GM21515 (cell line): ENCODE results near the gene RNASE4.
"Not testable (repeated sequence)": the region's sequence is repeated elsewhere in the genome, so short reads cannot be mapped to it uniquely, and the experiment has no call there.

Experiments used
- ATAC-seq: cut with Tn5 transposase; IDR thresholded peaks from one replicate; pipeline ENCODE4 v1.9.1; 2021; ENCODE audit not compliant: unreplicated experiment

The RNASE4 gene

DNA sequence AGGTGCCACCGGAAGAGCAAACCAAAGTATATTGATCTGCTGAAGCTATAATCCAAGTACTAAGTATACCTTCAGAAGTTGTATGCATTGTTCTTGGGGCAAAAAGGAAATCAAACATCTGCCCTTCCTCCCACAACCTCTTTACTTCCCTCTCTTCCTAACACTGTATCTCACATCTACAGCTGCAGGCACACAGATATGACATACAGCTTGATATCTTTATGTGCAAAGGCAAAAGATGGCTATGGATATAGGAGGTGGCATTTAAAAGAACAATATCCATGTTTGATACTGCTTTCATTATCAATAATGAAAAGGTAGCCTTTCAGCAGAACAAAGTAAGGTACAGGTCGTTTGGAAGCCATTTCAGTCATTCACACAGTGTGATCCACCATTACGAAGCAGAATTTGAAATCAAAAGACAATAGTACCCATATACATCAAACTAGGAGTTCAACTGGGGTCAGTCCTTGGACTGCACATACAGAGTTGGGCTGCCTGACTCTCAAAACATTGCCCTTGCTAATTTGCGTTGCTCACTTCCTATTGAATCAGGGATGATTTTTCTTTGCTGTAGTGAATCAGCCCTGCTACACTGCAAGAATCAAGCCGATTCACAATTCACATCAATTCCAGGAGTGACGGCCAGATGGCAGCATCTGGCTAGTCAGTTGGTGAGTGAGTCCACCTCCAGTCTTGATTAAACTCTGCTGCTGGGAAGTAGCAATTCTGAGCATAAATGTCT lies 13.1 kb downstream of the RNASE4 start:
- no peak for ATAC-seq

DNA sequence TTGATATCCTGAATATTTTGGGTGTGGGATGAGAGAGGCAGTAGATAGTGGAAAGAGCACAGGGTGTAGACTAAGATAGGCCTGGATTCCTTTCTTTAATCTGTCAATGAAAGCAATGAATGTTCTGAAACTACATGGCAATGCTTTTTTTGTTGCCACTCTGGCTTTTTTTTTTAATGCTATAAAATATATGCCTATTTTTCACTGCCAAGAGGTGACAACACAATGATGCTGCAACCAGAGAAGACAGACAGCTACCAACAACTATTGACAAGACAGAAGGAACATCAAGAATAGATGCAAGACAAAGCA lies 13.6 kb downstream of the RNASE4 start:
- no peak for ATAC-seq

DNA sequence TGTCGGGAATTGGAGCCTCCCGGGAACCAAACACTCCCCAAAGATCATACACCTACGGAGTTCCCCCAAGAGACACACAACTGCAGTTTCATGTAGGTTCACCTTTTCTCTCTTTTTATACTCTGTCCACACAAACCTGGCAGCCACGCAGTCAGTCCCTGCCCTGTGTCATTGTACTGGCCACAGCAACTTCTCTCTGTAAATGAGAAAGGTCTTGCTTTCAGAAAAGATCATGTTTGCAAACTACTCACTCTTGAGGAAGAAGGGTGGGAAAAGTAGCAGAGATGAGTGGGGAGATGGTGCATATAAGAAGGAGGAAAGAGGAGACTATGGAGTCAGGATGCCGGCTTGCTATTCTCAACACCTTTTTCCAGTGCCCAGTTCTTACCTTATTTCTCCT lies 14.6 kb downstream of the RNASE4 start:
- no peak for ATAC-seq

DNA sequence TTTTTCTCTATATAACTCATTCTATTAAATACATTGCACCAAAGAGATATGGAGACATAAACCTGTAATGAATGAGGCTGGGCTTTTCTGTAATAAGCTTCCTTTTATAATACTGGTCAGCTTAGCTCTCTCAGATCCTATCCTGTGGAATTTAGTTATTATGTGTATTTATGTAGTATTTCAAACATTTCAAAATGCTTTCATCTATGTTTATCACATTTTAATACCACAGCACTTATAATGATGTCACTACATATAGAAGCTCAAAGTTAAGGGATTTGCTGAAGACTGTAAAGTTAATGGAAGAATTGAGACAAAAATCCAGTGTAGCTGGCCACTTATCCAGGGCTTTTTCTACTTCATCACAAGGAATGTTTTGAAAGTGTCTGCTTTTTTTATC lies 15.6 kb downstream of the RNASE4 start:
- ATAC-seq, result no peak

DNA sequence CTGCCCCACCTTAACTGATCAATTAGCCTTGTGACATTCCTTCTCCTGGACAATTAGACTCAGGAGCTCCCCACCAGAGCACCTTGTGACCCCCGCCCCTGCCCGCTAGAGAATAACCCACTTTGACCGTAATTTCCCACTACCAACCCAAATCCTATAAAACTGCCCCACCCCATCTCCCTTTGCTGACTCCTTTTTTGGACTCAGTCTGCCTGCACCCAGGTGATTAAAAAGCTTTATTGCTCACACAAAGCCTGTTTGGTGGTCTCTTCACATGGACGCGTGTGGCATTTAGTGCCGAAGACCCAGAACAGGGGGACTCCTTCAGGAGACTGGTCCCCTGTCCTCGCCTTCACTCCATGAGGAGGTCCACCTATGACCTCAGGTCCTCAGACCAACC lies 16.6 kb downstream of the RNASE4 start:
- not testable (repeated sequence) for ATAC-seq

DNA sequence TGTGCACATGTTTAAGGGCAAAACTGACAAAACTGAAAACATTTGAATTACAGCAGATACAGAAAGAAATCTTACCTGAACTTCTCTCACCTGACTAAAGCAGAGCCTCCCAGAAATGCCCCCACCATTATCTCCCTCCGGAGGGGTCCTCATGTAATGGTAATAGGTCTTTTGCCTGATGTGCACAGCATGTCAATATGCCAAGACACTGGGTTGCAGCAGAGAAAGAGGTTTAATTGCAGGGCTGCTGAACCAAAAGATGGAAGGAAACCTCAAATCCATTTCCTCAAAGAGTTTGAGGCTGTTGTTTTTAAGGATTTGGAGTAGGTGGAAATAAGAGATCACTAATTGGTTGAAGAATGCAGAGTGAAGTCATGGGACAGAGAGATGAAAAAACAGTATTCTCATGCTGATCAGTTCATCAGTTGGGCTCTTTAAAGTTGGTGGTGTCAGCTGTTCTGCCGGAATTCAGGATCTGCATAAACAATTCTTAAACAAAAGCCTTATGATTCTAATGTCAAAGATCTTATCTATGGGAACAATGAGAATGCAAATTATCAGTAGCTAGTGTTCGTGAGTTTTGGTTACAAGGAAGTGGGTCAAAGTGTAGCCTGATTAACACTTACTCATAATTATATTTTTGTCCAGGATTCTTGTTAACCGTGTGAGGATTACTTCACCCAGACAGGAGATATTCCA lies 22.4 kb downstream of the RNASE4 start:
- no peak for ATAC-seq

DNA sequence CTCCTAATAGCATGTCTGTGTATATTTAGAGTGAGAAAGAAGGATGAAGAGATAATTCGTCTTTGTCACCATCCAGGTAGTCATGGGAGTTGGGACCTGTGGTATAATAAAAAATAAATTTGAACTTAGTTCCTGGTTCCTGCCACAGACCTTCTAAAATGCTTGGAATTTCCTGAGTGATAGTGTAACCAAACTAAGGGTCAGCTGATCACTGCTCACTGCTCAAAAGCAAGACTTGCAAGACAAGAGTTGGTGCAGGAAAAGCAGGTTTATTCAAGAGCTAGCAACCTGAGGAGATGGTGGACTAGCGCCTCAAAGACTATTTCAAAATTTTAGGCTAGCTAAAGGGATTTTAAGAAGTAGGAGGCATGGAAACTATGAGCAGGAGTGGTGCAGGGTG lies 23.3 kb downstream of the RNASE4 start:
- ATAC-seq, result no peak

DNA sequence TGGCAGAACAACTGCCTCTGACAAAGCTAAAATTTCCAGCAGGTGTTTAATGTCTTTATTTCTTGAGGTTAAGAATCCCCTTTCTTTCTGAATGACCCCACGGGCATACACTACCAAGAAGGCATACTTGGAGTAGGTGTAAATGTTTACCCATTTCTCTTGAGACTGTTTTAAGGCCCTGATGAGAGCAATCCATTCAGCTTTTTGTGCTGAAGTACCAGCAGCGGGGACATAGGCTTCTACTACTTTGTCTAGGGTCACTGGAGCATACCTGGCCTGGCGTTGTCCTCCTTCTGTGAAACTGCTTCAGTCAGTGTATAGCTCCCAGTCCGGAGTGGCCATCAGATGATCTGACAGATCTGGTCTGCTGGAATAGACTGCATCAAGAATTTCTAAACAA lies 26.9 kb downstream of the RNASE4 start:
- no peak for ATAC-seq

DNA sequence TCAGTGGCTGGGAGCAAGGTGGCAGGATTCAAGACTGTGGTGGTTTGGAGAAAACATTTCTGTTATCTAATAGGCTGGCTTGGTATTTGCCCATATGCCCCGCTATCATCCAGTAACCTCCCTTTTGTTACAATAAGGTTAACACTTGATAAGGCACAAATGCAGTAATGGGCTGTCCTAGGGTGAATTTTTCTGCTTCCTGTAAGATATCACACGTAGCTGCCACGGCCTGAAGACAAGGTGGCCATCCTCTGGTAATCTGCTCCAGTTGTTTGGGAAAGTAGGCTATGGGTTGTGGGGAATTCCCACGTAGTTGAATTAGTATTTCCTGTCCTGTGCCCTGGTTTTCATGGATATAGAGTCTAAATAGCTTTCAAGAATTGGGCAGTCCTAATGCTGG lies 27.3 kb downstream of the RNASE4 start:
- ATAC-seq, result no peak

DNA sequence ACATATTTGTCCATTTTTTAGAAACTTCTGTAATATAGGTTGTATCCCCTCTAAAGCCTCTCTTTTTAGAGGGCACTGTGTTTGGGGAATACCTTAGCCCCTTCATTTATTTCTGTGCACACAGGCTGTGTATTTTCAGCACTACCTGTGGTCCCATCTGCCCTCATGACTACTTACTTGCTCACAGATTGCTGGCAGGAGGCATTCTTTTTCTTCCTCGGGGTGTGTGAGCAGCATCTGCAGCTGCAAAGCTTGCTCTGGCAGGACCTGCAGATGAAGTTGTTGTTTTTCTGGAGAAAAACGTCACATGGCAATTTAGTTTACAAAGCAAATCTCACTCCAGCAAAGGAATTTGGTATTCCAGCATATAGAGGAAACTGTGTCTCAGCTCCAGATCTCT lies 28.5 kb downstream of the RNASE4 start:
- ATAC-seq, result no peak

DNA sequence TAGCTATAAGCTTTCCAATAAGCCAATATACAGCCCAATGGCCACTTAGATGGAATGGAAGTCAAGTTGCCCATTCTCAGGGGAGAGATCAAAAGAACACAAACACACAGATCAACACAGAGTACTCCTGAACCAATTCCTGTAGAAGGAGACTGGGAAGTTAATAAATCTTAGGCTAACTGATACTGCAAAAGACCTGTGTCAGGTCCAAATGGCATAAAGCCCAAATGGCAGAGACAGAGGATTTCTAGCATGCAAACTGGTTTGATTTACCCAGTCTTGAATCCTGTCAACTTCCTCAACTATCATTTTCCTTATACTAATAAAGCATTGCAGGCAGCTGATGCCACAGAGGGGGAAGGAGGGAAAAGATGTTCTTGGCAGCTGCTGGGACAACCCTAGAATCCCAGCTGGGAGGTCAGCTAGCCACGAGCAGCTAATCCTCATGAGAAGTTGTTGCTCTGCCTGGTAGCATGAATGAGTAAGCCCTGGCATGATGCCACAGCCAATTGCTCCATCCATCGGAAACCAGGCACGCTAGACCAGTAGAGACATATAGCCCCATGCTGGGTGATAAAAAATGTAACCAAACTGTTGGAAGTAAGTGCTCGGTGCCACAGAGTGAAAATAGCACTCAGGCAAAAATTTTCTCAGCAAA lies 30.4 kb downstream of the RNASE4 start:
- ATAC-seq, result no peak

DNA sequence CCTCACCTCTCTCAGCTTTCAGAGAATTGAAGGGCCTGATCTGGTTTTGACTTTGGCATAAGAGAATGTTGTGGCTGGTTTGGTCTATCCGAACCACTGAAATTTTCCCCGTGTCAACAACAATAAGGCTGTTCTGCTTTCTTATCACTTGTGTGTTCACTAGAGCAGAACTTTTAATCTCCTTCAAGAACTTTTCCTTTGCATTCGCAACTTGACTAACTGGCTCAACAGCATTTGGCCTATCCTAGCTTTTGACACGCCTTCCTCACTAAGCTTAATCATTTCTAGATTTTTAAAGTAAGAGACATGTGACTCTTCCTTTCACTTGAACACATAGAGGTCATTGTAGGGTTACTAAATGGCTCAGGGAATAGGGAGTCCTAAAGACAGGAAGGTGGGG lies 35.4 kb downstream of the RNASE4 start:
- ATAC-seq, result no peak

DNA sequence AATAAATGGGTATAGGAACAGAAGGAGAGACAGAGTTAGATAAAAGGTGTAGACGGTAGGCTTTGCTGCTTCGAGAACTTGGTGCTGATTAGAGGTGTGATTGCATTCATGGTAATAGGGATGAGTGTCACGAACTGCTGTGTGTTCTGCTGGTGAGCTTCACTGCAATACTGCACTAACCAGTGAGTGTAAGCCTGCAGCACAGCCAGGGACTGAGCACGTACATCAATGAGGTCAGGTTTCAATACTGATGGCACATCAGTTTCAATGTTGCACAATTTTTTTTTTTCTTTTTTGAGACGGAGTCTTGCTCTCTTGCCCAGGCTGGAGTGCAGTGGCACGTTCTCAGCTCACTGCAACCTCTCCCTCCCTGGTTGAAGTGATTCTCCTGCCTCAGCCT lies 36.4 kb downstream of the RNASE4 start:
- no peak for ATAC-seq

DNA sequence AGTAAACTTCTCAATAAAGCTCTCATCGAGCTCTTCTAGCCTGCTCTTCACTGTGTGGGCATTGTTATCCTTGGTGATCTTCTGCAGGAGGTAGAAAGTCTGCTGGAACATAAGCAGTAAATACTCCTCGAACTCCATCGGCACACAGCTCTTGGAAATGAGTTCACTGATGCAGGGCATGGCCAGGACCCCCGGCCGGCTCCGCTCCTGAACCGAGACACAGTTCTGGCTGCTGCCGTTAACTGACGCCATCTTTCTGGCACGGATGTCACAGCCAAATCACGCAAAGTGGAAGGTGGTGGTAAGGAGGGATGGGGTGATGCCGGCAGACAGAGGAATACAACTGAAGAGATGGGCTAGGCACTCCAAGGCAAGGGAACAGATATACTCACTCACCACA lies 37.7 kb downstream of the RNASE4 start:
- no peak for ATAC-seq

DNA sequence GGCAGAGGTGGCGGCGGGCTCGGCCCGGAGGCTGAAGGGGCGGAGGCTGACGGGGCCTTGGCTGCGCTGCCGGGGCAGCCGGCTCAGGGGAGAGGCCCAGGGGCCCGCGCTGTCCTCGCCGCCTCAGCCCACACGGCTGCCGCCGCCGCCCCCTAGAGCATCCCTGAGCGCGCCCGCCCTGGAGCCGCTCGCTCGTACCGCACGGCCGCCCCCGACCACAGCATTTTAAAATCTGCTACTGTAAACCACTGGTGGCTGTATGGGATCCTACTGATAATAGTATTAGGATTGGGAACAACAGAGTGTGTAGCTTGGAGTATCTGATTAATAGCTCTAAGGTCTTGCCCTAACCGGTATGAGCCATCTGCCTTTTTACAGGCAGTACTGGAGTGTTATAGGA lies 39.1 kb downstream of the RNASE4 start:
- ATAC-seq, result no peak

DNA sequence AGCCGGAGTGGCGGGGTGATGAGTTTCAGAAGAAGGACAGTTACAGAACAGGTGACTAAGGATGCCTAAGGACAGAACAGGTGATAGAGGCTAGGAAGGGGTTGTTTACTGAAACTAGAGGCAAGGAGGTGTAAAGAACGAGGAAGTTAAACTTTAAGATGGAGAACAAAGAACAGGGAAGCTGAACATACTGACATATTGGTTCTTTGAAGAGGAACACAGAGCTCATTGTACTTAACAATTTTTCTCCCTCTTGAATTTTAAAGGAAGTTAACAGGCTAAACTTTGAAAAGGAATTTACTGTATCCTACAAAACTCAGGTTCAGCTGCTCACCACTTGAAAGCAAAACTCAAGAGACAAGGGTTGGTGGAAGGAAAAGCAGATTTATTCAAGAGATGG lies 41.8 kb downstream of the RNASE4 start:
- not testable (repeated sequence) for ATAC-seq

DNA sequence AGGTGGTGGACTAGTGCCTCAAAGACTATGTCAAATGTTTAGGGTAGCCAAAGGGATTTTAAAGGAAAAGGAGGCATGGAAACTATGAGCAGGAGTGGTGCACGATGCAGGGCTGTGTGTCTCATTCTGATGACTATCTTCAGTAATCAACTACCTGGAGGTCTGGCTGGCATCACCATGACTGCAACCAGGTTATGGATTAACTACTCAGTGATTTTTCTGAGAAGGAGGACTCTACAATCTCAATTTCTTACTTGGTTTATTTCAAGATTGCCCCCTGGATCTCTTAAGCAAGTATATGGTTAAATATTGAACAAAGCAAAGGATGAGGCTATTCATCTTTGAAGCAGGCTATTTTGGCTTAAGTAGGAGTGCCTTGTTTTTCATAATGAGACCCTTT lies 42.2 kb downstream of the RNASE4 start:
- ATAC-seq, result no peak

DNA sequence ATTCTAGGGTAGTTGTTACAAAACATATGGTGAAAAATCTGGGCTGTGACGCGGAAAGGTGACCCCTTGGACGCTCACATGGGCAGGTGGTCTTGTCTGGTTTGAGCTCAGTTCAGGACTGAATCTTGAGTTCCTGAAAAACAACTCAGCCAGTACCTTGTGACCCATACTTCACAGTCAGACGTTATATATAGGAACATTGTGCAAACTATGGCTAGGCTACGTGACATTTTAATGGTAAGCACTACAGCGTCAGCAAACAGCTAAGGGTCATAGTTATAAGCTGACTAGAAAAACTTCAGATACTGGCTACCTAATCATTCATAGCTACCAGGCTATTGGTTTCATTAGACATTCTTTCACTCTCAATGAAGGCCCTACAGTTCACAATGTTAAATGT lies 46.5 kb downstream of the RNASE4 start:
- no peak for ATAC-seq

DNA sequence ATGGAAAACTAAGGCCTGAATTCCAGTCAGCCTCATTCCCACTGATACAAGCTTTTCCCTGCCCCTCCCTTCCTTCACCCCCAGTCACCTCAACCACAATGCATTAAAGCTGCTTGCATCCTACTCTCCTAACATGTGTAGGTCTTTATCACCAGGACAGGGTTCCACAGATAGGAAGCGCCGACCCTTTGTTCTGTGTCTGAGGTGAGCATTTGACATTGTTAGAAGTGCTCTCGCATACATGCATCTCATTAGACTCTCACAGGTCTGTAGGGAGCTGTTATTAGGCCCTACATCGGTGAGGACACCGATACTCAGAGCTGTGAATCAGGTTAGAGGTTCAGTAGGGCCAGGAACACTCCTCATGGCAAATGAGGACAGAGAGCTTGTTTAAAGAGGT lies 48.1 kb downstream of the RNASE4 start:
- ATAC-seq, result no peak

DNA sequence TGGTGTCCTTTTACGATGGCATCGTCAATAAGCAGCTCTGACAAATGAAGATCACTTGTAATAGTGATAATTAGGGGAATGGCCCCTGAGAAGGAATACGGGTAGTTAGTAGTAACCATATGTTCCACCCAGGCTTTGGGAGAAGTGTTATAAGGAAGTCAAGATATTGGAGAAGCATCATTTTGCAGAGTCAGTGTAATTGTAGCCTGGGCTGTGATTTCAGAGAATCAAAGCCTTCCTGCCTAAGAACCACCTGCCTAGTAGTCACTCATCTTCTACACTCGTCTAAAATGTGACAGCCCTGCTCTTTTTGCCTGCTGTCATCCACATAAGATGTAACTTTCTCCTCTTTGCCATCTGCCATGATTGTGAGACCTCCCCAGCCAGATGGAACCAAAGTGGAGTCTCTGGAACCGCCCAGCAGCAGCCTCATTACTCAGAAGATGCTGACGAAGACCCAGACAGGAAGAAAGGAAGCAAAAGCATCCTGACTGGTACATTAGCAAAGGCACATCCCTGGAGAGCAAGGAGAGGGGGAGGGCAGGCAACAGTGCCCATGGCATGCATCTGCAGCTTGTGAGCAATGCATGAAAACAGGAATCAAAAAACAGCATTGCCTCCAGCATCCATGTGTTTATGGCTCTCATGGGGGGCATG lies 48.7 kb downstream of the RNASE4 start:
- ATAC-seq, result no peak

DNA sequence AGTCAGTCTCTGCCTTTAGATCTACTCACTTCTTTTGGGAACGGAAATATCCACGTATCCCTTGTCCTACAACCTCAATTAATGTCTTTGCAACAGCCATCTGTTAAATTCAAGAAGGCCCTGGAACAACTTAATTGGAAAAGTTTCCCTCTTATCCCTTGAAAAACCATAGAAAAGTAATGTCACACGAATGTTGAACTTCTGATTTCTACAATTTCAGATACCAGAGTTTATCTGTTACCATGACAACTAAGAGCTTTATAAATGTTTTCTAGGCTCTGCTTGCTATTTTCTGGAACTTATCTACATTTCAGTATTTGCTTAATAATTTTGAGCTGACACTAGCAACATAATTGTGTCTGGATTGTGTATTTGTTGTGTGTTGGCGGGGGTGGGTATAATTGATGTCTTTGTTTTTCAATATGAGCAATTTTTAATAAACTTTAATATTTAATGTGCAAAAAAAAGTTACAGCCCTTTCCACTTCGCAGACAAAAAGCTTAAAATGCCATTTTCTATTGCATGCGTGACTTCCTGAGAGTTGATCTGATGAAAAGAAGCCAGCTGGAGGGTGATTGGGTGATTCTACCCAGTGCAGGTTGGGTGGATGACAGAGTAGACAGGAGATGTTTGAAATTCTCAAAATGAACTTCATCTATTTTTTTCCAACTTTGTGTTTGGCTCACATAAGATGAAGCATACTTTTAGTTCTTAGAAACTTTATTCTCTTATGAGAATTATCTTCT lies 49.5 kb downstream of the RNASE4 start:
- no peak for ATAC-seq
